Vagina (tissue), 2 donors: ENCODE data around the gene MEGF6.

Experiments
- CTCF ChIP-seq, 3 experiments: fragments of 450-650 bp in 2 of 3; fragments of 200-600 bp in 1 of 3; sonication (generic) in 1 of 3; IDR thresholded peaks; one replicate each; pipeline ENCODE4 v1.5.1; 2017 to 2019; ENCODE audit warnings: antibody characterized with exemption in 3 of 3, mild to moderate bottlenecking in 2 of 3, moderate library complexity in 2 of 3
- POLR2AphosphoS5 ChIP-seq, 2 donors: sonication (generic); formaldehyde crosslinking; IDR thresholded peaks; one replicate each; pipeline ENCODE4 v1.9.0; 2017; ENCODE audit warnings: antibody characterized with exemption in 2 of 2, mild to moderate bottlenecking in 2 of 2, low read depth in 1 of 2; ENCODE audit not compliant: insufficient read depth in 1 of 2

- TF ChIP-seq CTCF (IDR thresholded peaks at IDR 0.05) = no peak
- TF ChIP-seq POLR2AphosphoS5 (IDR thresholded peaks at IDR 0.05; ENCODE audit: insufficient read depth in 1 of 2, low read depth in 1 of 2) = no peak
Measured at GRCh38 chr1:3546048-3546384, 65.3 kb downstream of the MEGF6 start.
